ENCODE data around the gene DNAH6.

Gene DNAH6

GRCh38 chr2:84805250-84805958 lies 289.1 kb downstream of the DNAH6 start:
- DNase-seq, result no peak

- peak; percentile 8 for DNase-seq
These were observed 290.8 kb downstream of the DNAH6 start for GRCh38 chr2:84807063-84807485.

- DNase-seq, result no peak
These were observed 292.0 kb downstream of the DNAH6 start for GRCh38 chr2:84808279-84808678.

- DNase-seq, result no peak
These were observed 295.6 kb downstream of the DNAH6 start for GRCh38 chr2:84811839-84812431.

GRCh38 chr2:84815146-84815545 lies 298.8 kb downstream of the DNAH6 start:
- DNase-seq, result no peak

- no peak for DNase-seq
These were observed 300.2 kb downstream of the DNAH6 start for GRCh38 chr2:84816426-84817026.

- no peak for DNase-seq
These were observed 300.9 kb downstream of the DNAH6 start for GRCh38 chr2:84817239-84817655.

- no peak for DNase-seq
These were observed 305.5 kb downstream of the DNAH6 start for GRCh38 chr2:84821806-84822205.

- DNase-seq, result no peak
These were observed 306.9 kb downstream of the DNAH6 start for GRCh38 chr2:84823229-84823628.

- no peak for DNase-seq
These were observed 307.5 kb downstream of the DNAH6 start for GRCh38 chr2:84823788-84824187.

- DNase-seq, result no peak
These were observed 311.8 kb downstream of the DNAH6 start for GRCh38 chr2:84827978-84828575.

- no peak for DNase-seq
These were observed 313.4 kb downstream of the DNAH6 start for GRCh38 chr2:84829693-84830092.

GRCh38 chr2:84830095-84830494 lies 313.8 kb downstream of the DNAH6 start:
- no peak for DNase-seq

- DNase-seq, result no peak
These were observed 314.6 kb downstream of the DNAH6 start for GRCh38 chr2:84830758-84831500.

GRCh38 chr2:84832772-84833461 lies 316.6 kb downstream of the DNAH6 start:
- no peak for DNase-seq

GRCh38 chr2:84833481-84834150 lies 317.3 kb downstream of the DNAH6 start:
- no peak for DNase-seq

GRCh38 chr2:84836215-84836614 lies 319.9 kb downstream of the DNAH6 start:
- no peak for DNase-seq

- no peak for DNase-seq
These were observed 322.3 kb downstream of the DNAH6 start for GRCh38 chr2:84838434-84839145.

- DNase-seq, result no peak
These were observed 323.6 kb downstream of the DNAH6 start for GRCh38 chr2:84839851-84840250.

GRCh38 chr2:84840306-84840705 lies 324.0 kb downstream of the DNAH6 start:
- DNase-seq, result no peak

- no peak for DNase-seq
These were observed 325.3 kb downstream of the DNAH6 start for GRCh38 chr2:84841577-84841976.

All from RPMI8226 (cell line).